DOHH2 (cell line): ENCODE data around the gene LYPD6.

Experiments
- EZH2phosphoT487 ChIP-seq: fragments of 200-600 bp; sonication (generic); IDR thresholded peaks from 2 replicates; pipeline ENCODE4 v1.6.1; 2017; ENCODE audit warnings: borderline replicate concordance, mild to moderate bottlenecking, antibody characterized with exemption, low read length, moderate library complexity, mixed read lengths
- TF ChIP-seq, protein P1 (sequence below): fragments of 200-600 bp; sonication (generic); IDR thresholded peaks from one replicate; pipeline ENCODE4 v1.5.1; 2014; ENCODE audit warnings: antibody characterized with exemption, mild to moderate bottlenecking, low read depth, low read length; ENCODE audit not compliant: poor library complexity, severe bottlenecking

DNA sequence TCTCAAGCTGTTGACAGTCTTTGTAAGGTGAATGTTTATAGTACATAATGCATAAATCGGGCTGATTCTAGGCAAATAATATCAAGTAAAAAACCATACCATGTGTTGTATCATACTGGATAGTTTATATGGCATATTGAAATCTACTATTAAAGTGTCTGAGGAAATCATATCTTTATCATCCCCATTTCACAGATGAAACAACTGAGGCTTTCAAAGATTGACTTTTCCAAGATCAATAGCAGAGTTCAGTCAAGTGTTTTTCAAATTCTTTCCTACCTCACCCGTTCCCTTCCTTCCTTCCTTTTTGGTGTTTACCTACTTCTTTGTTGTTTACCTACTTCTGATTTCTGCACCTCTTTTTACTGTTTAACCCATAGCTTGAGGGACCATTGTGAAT is 2.0 kb downstream of the LYPD6 start:
- TF ChIP-seq, protein P1, sequence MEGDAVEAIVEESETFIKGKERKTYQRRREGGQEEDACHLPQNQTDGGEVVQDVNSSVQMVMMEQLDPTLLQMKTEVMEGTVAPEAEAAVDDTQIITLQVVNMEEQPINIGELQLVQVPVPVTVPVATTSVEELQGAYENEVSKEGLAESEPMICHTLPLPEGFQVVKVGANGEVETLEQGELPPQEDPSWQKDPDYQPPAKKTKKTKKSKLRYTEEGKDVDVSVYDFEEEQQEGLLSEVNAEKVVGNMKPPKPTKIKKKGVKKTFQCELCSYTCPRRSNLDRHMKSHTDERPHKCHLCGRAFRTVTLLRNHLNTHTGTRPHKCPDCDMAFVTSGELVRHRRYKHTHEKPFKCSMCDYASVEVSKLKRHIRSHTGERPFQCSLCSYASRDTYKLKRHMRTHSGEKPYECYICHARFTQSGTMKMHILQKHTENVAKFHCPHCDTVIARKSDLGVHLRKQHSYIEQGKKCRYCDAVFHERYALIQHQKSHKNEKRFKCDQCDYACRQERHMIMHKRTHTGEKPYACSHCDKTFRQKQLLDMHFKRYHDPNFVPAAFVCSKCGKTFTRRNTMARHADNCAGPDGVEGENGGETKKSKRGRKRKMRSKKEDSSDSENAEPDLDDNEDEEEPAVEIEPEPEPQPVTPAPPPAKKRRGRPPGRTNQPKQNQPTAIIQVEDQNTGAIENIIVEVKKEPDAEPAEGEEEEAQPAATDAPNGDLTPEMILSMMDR, result no peak
- no peak for TF ChIP-seq EZH2phosphoT487
